GM19193 (cell line): ENCODE measurements around the gene HSPA12B.

Source experiments
- POLR2A ChIP-seq: IDR thresholded peaks from 4 replicates; pipeline ENCODE4 v1.6.1; 2011; ENCODE audit not compliant: insufficient read depth, insufficient read length; ENCODE audit errors: extremely low read depth

The HSPA12B gene

DNA sequence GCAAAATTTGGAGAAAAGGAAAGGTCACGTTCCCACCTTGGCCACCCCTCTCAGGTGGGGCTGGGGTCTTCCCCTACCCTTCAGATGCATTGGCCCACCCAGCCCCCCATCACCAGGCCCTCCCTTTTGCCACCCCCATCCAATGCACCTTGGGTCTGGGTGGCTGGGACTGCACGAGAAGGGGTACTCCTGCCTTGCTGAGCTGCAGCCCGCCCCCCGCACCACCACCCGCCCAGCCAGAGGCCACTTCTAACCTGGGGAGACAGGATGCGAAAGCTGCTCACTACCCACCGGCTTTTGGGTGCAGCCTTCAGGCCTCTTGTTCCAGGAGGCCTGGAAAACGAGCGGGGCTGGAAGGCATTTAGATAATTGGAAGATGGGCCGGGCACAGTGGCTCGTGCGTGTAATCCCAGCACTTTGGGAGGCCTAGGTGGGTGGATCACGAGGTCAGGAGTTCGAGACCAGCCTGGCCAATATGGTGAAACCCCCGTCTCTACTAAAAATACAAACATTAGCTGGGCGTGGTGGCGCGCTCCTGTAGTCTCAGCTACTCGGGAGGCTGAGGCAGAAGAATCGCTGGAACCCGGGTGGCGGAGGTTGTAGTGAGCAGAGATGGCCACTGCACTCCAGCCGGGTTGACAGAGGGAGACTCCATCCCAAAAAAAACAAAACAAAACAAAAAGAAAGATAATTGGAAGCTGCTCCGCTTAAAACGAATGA, 62.4 kb downstream of the HSPA12B start:
- no peak for TF ChIP-seq POLR2A

DNA sequence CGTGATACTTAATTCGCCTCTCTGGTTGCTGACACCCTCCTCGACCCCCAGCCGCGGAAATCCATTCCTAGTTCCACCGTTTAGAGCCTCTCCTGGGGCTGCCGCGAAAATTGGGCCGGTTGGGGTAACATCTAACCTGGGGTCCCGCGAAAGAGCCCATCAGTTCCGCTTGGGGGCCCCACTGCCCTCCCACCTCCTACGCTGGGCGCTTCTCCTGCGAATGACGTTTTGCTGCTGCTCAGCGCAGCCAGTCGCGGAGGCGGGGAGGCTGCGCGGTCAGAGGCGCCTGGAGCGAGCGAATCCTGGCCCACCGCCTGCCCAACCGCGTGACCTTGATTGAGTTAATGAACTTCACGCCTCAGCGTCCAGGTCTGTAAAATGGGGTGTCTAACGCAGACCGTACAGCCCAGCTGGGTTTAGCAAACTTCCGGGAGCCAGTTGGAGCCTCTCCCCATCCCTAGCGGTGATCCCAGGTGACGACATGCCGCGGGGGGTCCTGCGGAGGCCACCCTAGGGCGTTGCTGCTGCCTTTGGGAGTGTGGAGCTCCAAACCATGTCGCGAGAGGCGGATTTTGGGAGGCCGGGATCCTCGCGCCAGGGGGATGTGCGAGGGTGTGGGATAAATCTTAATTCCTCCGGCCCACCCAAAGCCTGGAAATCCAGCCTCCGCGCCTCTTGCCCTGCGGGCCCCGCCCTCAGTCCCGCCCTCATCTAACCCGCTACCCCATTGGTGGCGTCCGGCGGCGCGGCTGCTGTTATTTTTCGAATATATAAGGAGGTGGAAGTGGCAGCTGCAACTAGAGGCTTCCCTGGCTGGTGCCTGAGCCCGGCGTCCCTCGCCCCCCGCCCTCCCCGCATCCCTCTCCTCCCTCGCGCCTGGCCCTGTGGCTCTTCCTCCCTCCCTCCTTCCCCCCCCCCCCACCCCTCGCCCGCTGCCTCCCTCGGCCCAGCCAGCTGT, 63.3 kb downstream of the HSPA12B start, which contains the start of gene CDC25B:
Gene CDC25B (plus strand): TSS at position 800 of the 958 bp plus-strand sequence. CDS start 222 bp downstream, outside the sequence.
- TF ChIP-seq POLR2A, result peak; percentile 66

DNA sequence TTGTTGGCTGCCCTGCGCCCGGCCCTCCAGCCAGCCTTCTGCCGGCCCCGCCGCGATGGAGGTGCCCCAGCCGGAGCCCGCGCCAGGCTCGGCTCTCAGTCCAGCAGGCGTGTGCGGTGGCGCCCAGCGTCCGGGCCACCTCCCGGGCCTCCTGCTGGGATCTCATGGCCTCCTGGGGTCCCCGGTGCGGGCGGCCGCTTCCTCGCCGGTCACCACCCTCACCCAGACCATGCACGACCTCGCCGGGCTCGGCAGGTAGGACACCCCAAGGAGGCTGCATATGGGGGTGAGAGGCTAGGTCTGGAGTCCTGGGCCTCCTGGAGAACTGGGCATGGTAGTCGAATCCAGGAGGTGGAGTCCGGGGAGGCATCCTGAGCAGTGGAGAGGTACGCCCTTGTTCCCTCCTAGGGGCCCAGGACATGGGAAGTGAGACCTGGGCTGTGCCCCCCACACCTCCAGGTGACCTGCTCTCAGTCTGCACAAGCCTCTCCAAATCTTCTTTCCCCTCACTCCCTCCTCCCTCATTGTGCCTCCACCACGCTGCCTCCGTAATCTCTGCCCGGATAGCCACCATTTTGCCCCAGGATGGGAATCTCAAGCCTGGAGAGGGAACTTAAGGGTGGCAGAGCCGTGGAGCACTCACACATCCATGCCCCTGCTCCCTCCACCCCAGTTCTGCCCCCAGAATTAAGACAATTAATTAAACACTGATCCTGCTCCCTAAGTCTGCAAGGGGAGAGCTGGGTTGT, 64.2 kb downstream of the HSPA12B start:
- TF ChIP-seq POLR2A, result no peak

DNA sequence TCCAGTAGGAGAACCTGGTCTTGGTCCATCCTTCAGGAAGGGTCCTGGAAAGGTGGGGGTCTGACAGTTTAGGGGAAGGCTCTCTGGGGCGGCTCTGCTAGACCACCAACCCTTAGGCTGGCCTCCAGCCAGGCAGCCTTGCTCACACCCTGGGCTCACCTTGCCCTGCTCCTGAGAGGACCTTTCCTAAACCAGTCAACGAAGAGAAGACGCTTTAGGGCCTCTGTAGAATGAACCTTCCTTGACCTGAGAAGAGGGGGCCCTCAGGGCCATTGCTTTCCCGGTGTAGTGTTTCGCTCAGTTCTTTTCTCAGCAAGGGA, 64.7 kb downstream of the HSPA12B start:
- TF ChIP-seq POLR2A, result no peak

DNA sequence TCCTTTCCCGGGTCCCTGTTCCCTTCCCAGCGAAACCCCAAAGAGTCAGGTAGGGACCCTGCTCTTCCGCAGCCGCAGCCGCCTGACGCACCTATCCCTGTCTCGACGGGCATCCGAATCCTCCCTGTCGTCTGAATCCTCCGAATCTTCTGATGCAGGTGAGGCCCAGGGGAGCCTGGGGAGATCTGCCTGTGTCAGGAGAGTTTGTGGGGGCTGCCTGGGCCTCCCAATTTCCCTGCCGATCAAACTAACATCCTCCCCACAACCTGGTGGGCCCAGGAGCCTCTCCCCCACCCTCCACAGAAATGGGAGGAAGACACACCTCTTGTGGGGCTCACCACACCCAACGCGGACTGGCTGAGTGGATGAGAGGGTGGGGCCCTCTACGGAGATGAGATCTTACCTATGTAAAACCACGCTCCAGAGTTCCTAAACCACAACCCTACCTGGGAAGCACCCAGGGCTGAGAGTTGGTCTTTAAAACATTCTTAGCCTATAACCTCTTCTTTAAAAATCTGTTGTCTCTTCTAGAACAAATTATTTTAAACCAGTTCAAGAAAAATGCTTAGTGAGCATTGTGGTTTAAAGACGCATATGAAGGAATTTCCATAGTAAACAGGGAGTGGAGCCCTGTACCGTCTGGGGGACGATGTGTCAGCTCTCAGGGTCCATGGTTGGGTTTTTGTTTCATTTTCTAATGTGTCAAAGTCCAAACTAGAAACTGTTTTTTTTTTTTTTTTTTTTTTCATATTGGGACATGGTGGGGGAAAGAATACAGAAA, 65.3 kb downstream of the HSPA12B start:
- no peak for TF ChIP-seq POLR2A

DNA sequence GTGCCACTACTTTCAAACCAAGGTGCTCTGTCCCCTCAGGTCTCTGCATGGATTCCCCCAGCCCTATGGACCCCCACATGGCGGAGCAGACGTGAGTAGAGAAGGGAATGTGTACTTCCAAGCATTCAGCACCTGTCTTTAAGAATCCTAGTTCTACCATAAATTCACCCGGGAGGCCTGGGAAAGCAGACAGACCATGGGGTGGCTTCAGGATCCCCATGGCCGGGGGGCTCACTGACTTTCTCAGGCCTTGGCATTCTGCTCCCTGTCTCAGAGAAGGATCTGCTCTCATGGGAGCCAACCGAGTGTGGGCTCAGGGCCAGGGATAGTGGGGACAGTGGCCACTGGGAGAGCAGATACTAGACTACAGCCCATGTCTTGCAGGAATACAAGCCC, 65.9 kb downstream of the HSPA12B start:
- no peak for TF ChIP-seq POLR2A

DNA sequence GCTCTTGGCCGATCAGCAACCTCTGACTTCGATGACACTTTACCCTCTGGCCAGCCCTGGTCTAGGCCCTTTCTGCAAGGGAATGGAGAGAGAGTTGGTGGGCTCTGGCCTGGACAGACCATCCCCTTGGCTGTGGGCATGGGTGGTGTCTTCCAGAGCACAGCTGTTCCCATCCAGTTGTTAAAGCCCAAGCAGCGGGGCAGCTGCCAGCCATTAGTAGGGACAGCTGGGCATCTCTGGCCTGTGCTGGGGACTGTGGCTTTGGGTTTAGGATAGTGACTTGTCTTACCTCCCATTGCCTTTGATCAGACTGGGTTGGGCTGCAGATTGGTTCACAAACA, 66.4 kb downstream of the HSPA12B start:
- TF ChIP-seq POLR2A, result no peak

DNA sequence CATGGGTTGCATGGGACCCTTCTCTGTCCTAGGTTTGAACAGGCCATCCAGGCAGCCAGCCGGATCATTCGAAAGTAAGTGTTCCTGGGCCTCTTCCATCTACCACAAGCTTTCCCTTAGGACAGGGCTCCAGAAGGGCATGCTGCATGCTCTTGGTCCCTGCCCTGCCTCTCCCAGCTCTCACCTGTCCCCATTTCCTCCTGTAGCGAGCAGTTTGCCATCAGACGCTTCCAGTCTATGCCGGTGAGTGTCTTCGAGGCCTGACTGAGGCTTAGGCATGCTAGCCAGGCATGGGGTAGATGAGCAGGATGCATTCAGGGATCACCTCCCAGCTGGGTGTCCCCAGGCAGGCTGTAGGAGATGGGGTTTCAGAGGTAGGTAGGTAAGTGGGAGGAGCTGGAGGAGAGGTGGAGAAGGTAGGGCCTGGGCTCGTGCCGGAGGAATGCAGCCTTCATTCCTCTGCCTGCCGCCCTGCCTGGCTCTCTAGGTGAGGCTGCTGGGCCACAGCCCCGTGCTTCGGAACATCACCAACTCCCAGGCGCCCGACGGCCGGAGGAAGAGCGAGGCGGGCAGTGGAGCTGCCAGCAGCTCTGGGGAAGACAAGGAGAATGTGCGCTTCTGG, 67.9 kb downstream of the HSPA12B start:
- no peak for TF ChIP-seq POLR2A

DNA sequence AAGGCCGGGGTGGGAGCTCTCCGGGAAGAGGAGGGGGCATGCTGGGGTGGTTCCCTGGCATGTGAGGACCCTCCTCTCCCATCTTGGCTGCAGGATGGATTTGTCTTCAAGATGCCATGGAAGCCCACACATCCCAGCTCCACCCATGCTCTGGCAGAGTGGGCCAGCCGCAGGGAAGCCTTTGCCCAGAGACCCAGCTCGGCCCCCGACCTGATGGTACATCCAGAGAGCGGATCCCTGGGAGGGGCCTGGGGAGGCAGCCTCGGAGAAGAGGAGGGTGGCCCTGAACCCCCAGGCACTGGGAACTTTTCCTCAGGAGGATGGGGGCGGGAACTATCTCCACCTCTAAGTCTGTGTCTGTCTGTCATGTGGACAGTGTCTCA, 68.4 kb downstream of the HSPA12B start:
- TF ChIP-seq POLR2A, result no peak

DNA sequence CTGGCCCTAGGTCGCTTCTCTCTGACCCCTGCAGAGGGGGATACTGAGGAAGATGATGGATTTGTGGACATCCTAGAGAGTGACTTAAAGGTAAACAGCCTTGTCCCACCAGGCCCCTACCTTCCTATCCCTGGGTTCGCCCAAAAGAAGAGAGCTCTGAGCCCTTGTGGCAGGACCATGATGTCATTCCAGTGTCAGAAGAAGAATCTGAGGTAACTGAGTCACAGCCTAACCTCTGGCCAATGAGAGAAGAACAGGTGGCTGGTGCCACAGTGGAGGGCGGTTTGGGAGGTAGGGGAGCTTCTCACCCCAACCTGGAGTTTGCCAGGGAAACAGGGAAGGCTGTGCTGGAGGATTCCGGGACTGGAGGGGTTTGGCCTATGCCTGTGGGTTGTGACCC, 68.8 kb downstream of the HSPA12B start:
- TF ChIP-seq POLR2A, result no peak

DNA sequence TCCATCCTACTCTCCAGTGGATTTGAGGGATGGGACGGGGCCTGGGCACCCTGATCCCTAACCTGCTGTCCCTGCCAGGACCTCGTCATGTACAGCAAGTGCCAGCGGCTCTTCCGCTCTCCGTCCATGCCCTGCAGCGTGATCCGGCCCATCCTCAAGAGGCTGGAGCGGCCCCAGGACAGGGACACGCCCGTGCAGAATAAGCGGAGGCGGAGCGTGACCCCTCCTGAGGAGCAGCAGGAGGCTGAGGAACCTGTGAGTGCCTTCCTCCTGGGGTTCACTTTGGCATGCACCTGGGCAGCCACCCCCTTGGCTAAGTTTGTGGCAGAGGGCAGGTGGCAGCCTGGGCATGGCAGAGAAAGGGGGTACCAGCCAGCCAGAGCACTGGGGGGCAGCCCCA, 69.4 kb downstream of the HSPA12B start:
- TF ChIP-seq POLR2A, result no peak
